K562 (cell line): ENCODE results near the gene OR2T8. TPM values are rescaled to one million over a fixed set of nuclear protein-coding genes. Genes with fewer than 3 reads are reported as not detected.

Source experiments
- FOS ChIP-seq: IDR thresholded peaks from 3 replicates; pipeline ENCODE4 v1.6.1; 2011; ENCODE audit not compliant: insufficient read length; ENCODE audit errors: extremely low read depth
- GTF2B ChIP-seq: IDR thresholded peaks from 2 replicates; pipeline ENCODE4 v1.6.1; 2011; ENCODE audit not compliant: insufficient read length; ENCODE audit errors: extremely low read depth
- HMGN3 ChIP-seq: IDR thresholded peaks from 2 replicates; pipeline ENCODE4 v1.6.1; 2011; ENCODE audit warnings: borderline replicate concordance, low read depth, mild to moderate bottlenecking, mixed read lengths, low read length; ENCODE audit not compliant: insufficient read length; ENCODE audit errors: extremely low read depth
- MCM3 ChIP-seq: fragments of 450-650 bp; IDR thresholded peaks from 2 replicates; pipeline ENCODE4 v1.6.1; 2016
- MCM5 ChIP-seq: fragments of 450-650 bp; IDR thresholded peaks from 2 replicates; pipeline ENCODE4 v1.6.1; 2016; ENCODE audit warnings: low read depth
- PPARD ChIP-seq: fragments of 250-450 bp; sonication (Bioruptor Pico); IDR thresholded peaks from 2 replicates; pipeline ENCODE4 v1.8.0; 2022; ENCODE audit warnings: inconsistent platforms, mild to moderate bottlenecking, moderate library complexity
- SPI1 ChIP-seq: IDR thresholded peaks from 2 replicates; pipeline ENCODE4 v1.6.1; 2011; ENCODE audit warnings: low read depth, low read length, control low read depth, borderline replicate concordance
- U2AF1 ChIP-seq: fragments of 200-400 bp; formaldehyde crosslinking; optimal IDR thresholded peaks from 2 replicates; pipeline ENCODE3; 2017; ENCODE audit warnings: mild to moderate bottlenecking, low read depth, low read length, moderate library complexity
- ZNF512 ChIP-seq: IDR thresholded peaks from 2 replicates; pipeline ENCODE4 v1.6.1; 2016; ENCODE audit warnings: missing genetic modification characterization, missing compliant biosample characterization
- polyA plus RNA-seq, 8 experiments: library from polyadenylated mRNA; depleted of rRNA in 4 of 8; stranded (reverse) in 5 of 8; unstranded in 3 of 8; fragments of >200 nt; fragmentation: Nextera tagmentation in 2 of 8; fragmentation: Illumina TruSeq in 1 of 8; extraction: Ambion mirVana in 2 of 8; extraction: Trizol in 1 of 8; gene quantifications; 2 replicates each; pipeline versions ENCODE4 v1.2.1 to v1.2.3, GENCODE V29; 2011 to 2014; ENCODE audit warnings: inconsistent platforms in 1 of 8, missing spikeins in 1 of 8
- total RNA-seq, 7 experiments: library from RNA; depleted of rRNA in 6 of 7; stranded (reverse); fragments of >200 nt in 6 of 7; fragmentation: Illumina TruSeq in 2 of 7; extraction: Trizol in 2 of 7; gene quantifications; 2 replicates each; pipeline versions ENCODE4 v1.2.1 to v1.2.3, GENCODE V29; 2011 to 2021; ENCODE audit warnings: low replicate concordance in 1 of 7
- TF ChIP-seq, protein P1 (sequence below): IDR thresholded peaks from 2 replicates; pipeline ENCODE4 v1.6.1; 2014; ENCODE audit warnings: antibody characterized with exemption
- TF ChIP-seq, protein P2 (sequence below): sonication (generic); formaldehyde crosslinking; IDR thresholded peaks from 2 replicates; pipeline ENCODE4 v1.8.0; 2022; ENCODE audit warnings: mild to moderate bottlenecking, missing genetic modification reagents
- TF ChIP-seq, protein P3 (sequence below): fragments of 250-450 bp; sonication (Bioruptor Pico); IDR thresholded peaks from 2 replicates; pipeline ENCODE4 v1.5.0; 2021; ENCODE audit warnings: mild to moderate bottlenecking, moderate library complexity
- TF ChIP-seq, protein P4 (sequence below): fragments of 450-650 bp; IDR thresholded peaks from 2 replicates; pipeline ENCODE4 v1.6.1; 2016; ENCODE audit warnings: antibody characterized with exemption

Gene OR2T8
- total and polyA plus RNA-seq, 9 of the 15 experiments (the other 6 are each of a cell fraction or from before 2014, with no cell fraction given): 0.08 to 0.46 (median 0.31) TPM; not detected in 3

DNA sequence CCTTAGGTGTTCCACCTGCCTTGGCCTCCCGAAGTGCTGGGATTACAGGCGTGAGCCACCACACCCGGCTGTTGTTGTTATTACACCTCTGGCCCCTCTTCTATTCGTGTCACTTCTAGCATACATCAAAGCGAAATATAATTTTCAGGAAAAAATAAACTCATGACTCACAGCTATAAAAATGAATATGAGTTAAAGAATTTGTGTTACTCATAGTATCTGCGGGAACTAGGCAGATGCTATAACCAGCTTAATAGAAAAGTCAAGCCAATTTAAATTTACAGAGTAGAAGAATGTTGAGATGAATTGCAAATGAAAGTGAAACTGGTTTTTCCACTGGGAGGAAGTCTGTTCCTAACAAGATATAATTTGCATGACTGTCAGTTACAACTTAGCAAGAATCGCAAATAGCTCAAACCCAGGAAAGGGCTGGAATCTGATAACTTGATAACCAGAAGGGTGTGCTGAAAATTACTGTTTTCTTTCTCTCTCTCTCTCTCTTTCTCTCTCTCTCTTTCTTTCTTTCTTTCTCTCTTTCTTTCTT lies 13.5 kb upstream of the OR2T8 start (continued):
- TF ChIP-seq, protein P1, sequence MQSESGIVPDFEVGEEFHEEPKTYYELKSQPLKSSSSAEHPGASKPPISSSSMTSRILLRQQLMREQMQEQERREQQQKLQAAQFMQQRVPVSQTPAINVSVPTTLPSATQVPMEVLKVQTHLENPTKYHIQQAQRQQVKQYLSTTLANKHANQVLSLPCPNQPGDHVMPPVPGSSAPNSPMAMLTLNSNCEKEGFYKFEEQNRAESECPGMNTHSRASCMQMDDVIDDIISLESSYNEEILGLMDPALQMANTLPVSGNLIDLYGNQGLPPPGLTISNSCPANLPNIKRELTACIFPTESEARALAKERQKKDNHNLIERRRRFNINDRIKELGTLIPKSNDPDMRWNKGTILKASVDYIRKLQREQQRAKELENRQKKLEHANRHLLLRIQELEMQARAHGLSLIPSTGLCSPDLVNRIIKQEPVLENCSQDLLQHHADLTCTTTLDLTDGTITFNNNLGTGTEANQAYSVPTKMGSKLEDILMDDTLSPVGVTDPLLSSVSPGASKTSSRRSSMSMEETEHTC: no peak
- TF ChIP-seq HMGN3 (no peak), U2AF1 (peak; percentile 78), MCM5 (no peak), ZNF512 (tag) (no peak; the same call in 1 of the 2 replicates), PPARD (CRISPR knock-in tag) (no peak), GTF2B (no peak), SPI1 (peak; percentile 61; the same call in 1 of the 2 replicates), FOS (no peak), MCM3 (no peak)
- TF ChIP-seq, protein P2, sequence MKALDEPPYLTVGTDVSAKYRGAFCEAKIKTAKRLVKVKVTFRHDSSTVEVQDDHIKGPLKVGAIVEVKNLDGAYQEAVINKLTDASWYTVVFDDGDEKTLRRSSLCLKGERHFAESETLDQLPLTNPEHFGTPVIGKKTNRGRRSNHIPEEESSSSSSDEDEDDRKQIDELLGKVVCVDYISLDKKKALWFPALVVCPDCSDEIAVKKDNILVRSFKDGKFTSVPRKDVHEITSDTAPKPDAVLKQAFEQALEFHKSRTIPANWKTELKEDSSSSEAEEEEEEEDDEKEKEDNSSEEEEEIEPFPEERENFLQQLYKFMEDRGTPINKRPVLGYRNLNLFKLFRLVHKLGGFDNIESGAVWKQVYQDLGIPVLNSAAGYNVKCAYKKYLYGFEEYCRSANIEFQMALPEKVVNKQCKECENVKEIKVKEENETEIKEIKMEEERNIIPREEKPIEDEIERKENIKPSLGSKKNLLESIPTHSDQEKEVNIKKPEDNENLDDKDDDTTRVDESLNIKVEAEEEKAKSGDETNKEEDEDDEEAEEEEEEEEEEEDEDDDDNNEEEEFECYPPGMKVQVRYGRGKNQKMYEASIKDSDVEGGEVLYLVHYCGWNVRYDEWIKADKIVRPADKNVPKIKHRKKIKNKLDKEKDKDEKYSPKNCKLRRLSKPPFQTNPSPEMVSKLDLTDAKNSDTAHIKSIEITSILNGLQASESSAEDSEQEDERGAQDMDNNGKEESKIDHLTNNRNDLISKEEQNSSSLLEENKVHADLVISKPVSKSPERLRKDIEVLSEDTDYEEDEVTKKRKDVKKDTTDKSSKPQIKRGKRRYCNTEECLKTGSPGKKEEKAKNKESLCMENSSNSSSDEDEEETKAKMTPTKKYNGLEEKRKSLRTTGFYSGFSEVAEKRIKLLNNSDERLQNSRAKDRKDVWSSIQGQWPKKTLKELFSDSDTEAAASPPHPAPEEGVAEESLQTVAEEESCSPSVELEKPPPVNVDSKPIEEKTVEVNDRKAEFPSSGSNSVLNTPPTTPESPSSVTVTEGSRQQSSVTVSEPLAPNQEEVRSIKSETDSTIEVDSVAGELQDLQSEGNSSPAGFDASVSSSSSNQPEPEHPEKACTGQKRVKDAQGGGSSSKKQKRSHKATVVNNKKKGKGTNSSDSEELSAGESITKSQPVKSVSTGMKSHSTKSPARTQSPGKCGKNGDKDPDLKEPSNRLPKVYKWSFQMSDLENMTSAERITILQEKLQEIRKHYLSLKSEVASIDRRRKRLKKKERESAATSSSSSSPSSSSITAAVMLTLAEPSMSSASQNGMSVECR (CRISPR knock-in tag): no peak
- TF ChIP-seq, protein P3, sequence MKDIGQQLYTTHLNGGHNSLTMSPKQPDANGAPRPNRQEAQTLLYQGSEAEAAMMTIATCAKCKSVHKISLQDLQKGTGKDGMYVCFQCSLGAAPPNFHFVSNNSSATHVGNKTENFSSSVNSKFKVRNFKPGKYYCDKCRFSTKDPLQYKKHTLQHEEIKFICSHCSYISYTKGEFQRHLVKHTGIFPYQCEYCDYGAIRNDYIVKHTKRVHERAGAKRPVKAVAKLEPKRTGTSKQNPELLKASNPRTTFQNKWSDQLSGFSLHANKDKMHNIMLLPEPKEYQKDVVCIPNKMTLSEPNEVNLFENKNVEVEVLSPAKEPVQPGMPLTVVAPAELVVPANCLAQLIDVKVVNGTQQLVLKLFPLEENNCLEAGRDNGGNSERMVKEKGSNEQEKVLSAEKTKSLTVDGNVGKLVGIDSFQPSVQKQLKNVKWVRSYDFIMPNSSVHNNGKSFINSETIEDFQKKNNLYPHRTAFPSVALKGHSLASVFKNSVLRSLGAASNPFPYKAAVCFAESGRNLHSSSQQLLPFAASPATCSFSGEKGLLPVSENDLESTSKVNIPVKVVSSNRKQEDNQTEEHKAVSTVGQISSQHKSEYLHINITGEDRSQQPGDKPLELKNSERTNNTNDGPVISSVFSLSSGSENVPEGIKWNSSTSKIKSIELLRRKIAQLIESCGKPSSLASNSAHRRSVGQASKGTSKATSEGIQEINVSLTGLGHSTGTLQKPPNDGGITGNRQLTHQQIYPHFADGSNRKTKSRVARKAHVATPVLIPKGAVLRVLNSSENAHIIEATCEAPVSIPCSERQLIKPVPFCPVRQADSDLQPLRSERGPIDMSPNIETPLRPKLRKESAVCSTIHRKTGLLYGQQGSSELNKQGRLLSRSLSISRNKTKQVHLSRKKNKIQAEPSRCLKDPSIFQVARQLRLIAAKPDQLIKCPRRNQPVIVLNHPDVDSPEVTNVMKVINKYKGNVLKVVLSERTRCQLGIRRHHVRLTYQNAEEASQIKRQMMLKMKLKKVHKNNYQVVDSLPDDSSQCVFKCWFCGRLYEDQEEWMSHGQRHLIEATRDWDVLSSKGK (CRISPR knock-in tag): no peak
- TF ChIP-seq, protein P4, sequence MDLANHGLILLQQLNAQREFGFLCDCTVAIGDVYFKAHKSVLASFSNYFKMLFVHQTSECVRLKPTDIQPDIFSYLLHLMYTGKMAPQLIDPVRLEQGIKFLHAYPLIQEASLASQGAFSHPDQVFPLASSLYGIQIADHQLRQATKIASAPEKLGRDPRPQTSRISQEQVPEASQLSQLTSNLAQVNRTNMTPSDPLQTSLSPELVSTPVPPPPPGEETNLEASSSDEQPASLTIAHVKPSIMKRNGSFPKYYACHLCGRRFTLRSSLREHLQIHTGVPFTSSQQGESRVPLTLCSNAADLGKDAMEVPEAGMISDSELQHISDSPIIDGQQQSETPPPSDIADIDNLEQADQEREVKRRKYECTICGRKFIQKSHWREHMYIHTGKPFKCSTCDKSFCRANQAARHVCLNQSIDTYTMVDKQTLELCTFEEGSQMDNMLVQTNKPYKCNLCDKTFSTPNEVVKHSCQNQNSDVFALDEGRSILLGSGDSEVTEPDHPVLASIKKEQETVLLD: no peak
